SK-N-SH (cell line): ENCODE measurements around the gene TMEM116.

ENCODE experiments used
- FOXM1 ChIP-seq: IDR thresholded peaks from 2 replicates; pipeline ENCODE4 v1.4.0; 2012; ENCODE audit warnings: low read depth, mild to moderate bottlenecking
- GATA2 ChIP-seq: sonication (generic); formaldehyde crosslinking; IDR thresholded peaks from 2 replicates; pipeline ENCODE4 v1.5.0; 2020; ENCODE audit warnings: mild to moderate bottlenecking, missing genetic modification reagents
- JUND ChIP-seq: IDR thresholded peaks from 2 replicates; pipeline ENCODE4 v1.4.0; 2012
- POLR2AphosphoS5 ChIP-seq: IDR thresholded peaks from 2 replicates; pipeline ENCODE4 v1.6.1; 2012; ENCODE audit warnings: low read depth, low read length
- REST ChIP-seq: IDR thresholded peaks from 2 replicates; pipeline ENCODE4 v1.6.1; 2012; ENCODE audit warnings: mild to moderate bottlenecking, low read depth, low read length, moderate library complexity
- SMC3 ChIP-seq: IDR thresholded peaks from 2 replicates; pipeline ENCODE4 v1.6.1; 2012; ENCODE audit warnings: low read depth, low read length, improper control_type of control experiment
- TAF1 ChIP-seq: IDR thresholded peaks from 2 replicates; pipeline ENCODE4 v1.6.1; 2012; ENCODE audit warnings: low read depth, mild to moderate bottlenecking, low read length, moderate library complexity, borderline replicate concordance
- TEAD4 ChIP-seq: IDR thresholded peaks from 2 replicates; pipeline ENCODE4 v1.4.0; 2012; ENCODE audit warnings: mild to moderate bottlenecking, borderline replicate concordance; ENCODE audit not compliant: insufficient read depth
- YY1 ChIP-seq: IDR thresholded peaks from 2 replicates; pipeline ENCODE4 v1.4.0; 2012; ENCODE audit warnings: low read depth, mild to moderate bottlenecking
- TF ChIP-seq, protein P1 (sequence below): fragments of 200-600 bp; sonication (generic); IDR thresholded peaks from 2 replicates; pipeline ENCODE4 v1.6.1; 2017; ENCODE audit warnings: antibody characterized with exemption, mild to moderate bottlenecking, moderate library complexity
- TF ChIP-seq, protein P2 (sequence below): IDR thresholded peaks from 2 replicates; pipeline ENCODE4 v1.4.0; 2012; ENCODE audit warnings: low read depth

- TF ChIP-seq POLR2AphosphoS5 (no peak), YY1 (no peak), JUND (no peak), SMC3 (no peak), GATA2 (CRISPR knock-in tag) (no peak), TEAD4 (no peak), REST (no peak), FOXM1 (no peak), TAF1 (no peak)
- TF ChIP-seq, protein P1, sequence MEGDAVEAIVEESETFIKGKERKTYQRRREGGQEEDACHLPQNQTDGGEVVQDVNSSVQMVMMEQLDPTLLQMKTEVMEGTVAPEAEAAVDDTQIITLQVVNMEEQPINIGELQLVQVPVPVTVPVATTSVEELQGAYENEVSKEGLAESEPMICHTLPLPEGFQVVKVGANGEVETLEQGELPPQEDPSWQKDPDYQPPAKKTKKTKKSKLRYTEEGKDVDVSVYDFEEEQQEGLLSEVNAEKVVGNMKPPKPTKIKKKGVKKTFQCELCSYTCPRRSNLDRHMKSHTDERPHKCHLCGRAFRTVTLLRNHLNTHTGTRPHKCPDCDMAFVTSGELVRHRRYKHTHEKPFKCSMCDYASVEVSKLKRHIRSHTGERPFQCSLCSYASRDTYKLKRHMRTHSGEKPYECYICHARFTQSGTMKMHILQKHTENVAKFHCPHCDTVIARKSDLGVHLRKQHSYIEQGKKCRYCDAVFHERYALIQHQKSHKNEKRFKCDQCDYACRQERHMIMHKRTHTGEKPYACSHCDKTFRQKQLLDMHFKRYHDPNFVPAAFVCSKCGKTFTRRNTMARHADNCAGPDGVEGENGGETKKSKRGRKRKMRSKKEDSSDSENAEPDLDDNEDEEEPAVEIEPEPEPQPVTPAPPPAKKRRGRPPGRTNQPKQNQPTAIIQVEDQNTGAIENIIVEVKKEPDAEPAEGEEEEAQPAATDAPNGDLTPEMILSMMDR: no peak
- TF ChIP-seq, protein P2, sequence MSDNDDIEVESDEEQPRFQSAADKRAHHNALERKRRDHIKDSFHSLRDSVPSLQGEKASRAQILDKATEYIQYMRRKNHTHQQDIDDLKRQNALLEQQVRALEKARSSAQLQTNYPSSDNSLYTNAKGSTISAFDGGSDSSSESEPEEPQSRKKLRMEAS: no peak
These were observed 31.0 kb downstream of the TMEM116 start for GRCh38 chr12:111981987-111982386.
